Posterior cingulate gyrus (tissue), 11 donors: Measurements from ENCODE around the gene MEIOC.
A peak's percentile ranks its signal among the peaks of the same experiment; 100 is the strongest.
"Not testable (repeated sequence)": the region's sequence is repeated elsewhere in the genome, so short reads cannot be mapped to it uniquely, and the experiment has no call there.

Experiments
- DNase-seq, 10 donors: peaks; one replicate each; pipeline versions ENCODE4 v3.0.0 to v3.0.0-alpha.2; 2020 to 2021; ENCODE audit warnings: mixed read lengths in 3 of 10
- intact Hi-C: fragments of 100-400 bp; cut with DNase I; formaldehyde crosslinking; loops from one replicate; pipeline ENCODE4 v1.15.1; 2023

Gene MEIOC

GRCh38 chr17:44645341-44645740 is 10.9 kb upstream of the MEIOC start:
- peak in 1 of 10 donors; percentile 26 for DNase-seq
- intact Hi-C loops: no loop called here

GRCh38 chr17:44646280-44646679 is 10.0 kb upstream of the MEIOC start:
- DNase-seq: no peak
- intact Hi-C loops: no loop called here

GRCh38 chr17:44647736-44648135 is 8.5 kb upstream of the MEIOC start:
- no peak for DNase-seq
- intact Hi-C loops: no loop called here

- intact Hi-C loops: no loop called here
- DNase-seq: no peak
Observed at GRCh38 chr17:44648963-44649362, 7.3 kb upstream of the MEIOC start.

- intact Hi-C loops: no loop called here
- no peak for DNase-seq
Observed at GRCh38 chr17:44651228-44651627, 5.0 kb upstream of the MEIOC start.

GRCh38 chr17:44652727-44653126 is 3.5 kb upstream of the MEIOC start:
- intact Hi-C loops: no loop called here
- DNase-seq: no peak

- intact Hi-C loops: no loop called here
Observed at GRCh38 chr17:44653384-44653783, 2.9 kb upstream of the MEIOC start.

GRCh38 chr17:44653954-44654353 is 2.3 kb upstream of the MEIOC start:
- DNase-seq: no peak
- intact Hi-C loops: no loop called here

More at GRCh38 chr17:44653384-44653783, 2.9 kb upstream of the MEIOC start:
- DNase-seq: no peak

- intact Hi-C loops: no loop called here
- no peak for DNase-seq
Observed at GRCh38 chr17:44661835-44662234, 5.6 kb downstream of the MEIOC start.

GRCh38 chr17:44663095-44663494 is 6.8 kb downstream of the MEIOC start:
- intact Hi-C loops: no loop called here
- no peak for DNase-seq

GRCh38 chr17:44664867-44665266 is 8.6 kb downstream of the MEIOC start:
- intact Hi-C loops: no loop called here
- DNase-seq: no peak

- intact Hi-C loops: no loop called here
- no peak for DNase-seq
Observed at GRCh38 chr17:44666006-44666405, 9.7 kb downstream of the MEIOC start.

GRCh38 chr17:44672479-44673093 is 16.3 kb downstream of the MEIOC start:
- intact Hi-C loops: no loop called here
- DNase-seq: no peak

GRCh38 chr17:44673893-44674292 is 17.6 kb downstream of the MEIOC start:
- intact Hi-C loops: no loop called here
- no peak for DNase-seq

- intact Hi-C loops: no loop called here
- DNase-seq: no peak
Observed at GRCh38 chr17:44677136-44677535, 20.9 kb downstream of the MEIOC start.

GRCh38 chr17:44683303-44683702 is 27.0 kb downstream of the MEIOC start:
- intact Hi-C loops: loop anchor here (10.0 kb wide), 1 partner anchor 179 kb away; the partner anchor contains the start of gene GPATCH8
- not testable (repeated sequence) for DNase-seq

GRCh38 chr17:44687756-44688155 is 31.5 kb downstream of the MEIOC start:
- no peak for DNase-seq
- intact Hi-C loops: loop anchor here (2.0 to 10.0 kb wide), 2 partner anchors 21 to 183 kb away; partner anchors contain the start of genes DBF4B and GPATCH8

GRCh38 chr17:44688200-44688599 is 31.9 kb downstream of the MEIOC start:
- DNase-seq: no peak
- intact Hi-C loops: loop anchor here (2.0 to 10.0 kb wide), 2 partner anchors 21 to 183 kb away; partner anchors contain the start of genes DBF4B and GPATCH8

- no peak for DNase-seq
- intact Hi-C loops: loop anchor here (2.0 to 10.0 kb wide), 2 partner anchors 20 to 184 kb away; partner anchors contain the start of genes DBF4B and GPATCH8
Observed at GRCh38 chr17:44688675-44689476, 32.6 kb downstream of the MEIOC start.

- intact Hi-C loops: loop anchor here (2.0 to 10.0 kb wide), 2 partner anchors 19 to 185 kb away; partner anchors contain the start of genes DBF4B and GPATCH8
Observed at GRCh38 chr17:44689477-44690217, 33.4 kb downstream of the MEIOC start, which contains the start of gene CCDC43. CCDC43 (minus strand) TSS chr17:44689776; CDS start chr17:44689753, 23 bp downstream.

More at GRCh38 chr17:44689477-44690217, 33.4 kb downstream of the MEIOC start, which contains the start of gene CCDC43:
- peak; percentile 81 to 98 (median 91) for DNase-seq
